HG02763 (cell line): ENCODE data around the gene RECK.
"Not testable (repeated sequence)": the region's sequence is repeated elsewhere in the genome, so short reads cannot be mapped to it uniquely, and the experiment has no call there.

Experiments
- ATAC-seq: cut with Tn5 transposase; IDR thresholded peaks from one replicate; pipeline ENCODE4 v1.9.1; 2021; ENCODE audit warnings: mild to moderate bottlenecking, moderate library complexity; ENCODE audit not compliant: unreplicated experiment

RECK gene

DNA sequence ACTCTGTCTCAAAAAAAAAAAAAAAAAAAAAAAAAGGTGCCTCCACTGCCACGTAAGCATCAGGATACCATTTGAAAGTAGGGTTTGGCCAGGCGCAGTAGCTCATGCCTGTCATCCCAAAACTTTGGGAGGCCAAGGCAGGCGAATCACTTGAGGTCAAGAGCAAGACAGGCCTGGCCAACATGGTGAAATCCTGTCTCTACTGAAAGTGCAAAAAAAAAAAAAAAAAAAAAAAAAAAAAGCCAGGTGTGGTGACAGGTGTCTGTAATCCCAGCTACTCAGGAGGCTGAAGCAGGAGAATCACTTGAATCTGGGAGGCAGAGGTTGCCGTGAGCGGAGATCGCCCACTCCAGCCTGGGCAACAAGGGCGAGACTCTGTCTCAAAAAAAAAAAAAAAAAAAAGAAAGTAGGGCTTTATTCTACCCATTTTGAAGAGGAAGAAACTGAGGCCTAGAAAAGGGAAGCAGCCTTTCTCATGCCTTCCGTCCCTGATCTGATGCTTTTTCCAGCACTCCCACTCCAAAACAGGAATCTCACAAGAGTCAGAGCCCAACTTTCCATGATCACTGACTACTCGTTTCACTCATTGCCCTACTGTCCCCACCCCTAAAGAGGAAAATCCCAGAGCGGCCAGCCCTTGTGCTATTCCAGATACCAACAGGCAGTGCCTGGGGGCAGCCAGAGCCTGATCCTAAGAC, 116.2 kb downstream of the RECK start:
- ATAC-seq = no peak

DNA sequence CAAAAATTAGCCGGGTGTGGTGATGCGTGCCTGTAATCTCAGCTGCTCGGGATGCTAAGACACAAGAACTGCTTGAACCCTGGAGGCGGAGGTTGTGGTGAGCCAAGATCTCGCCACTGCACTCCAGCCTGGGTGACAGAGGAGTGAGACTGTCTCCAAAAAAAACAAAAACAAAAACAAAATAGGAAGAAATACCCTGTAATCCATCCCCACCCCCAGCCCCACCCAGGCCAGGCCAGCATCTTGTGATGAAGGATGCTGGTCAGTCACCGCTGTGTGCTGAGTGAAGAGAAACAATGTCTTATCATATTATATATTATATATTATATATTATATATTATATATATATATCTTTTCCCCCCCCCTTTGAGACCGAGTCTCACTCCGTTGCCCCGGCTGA, 117.0 kb downstream of the RECK start:
- ATAC-seq = no peak

DNA sequence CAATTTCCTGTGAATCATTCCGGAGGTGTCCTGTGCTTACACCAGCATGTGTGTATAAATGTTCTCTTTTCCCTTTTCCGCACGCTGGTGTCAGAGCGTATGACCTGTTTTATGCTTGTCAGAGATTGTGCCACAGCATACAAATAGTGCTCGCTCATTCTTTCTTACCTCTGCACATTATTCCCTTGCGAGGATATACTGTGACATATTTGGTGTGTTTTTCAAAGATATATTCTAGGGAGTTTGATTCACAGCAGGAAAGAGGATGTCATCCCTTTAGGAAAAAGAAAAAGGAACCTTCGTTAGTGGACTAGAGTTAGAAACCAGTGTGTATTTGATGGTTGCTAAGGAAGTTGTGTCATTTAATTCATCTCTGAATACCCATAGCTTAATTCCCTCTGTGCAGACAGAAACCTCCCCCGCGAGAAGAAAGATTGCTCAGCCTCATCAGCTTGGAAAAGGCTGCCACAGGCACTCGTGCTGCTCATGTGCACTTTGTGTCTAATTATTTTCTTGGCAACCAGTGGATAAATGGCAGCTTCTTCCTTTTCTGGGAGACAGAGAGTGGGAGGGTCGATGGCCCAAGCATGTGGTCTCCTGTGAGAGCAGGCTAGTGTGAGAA, 117.7 kb downstream of the RECK start:
- no peak for ATAC-seq

DNA sequence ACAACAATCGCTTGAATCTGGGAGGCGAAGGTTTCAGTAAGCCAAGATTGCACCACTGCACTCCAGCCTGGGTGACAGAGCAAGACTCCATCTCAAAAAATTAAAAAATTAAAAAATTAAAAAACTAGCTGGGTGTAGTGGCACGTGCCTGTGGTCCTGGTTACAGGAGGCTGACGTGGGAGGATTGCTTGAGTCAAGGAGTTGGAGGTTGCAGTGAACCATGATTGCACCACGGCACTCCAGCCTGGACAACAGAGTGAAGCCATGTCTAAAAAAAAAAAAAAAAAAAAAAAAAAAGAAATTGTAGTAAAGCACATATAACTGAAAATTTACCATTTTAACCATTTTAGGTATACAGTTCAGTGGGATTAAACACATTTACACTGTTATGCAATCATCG, 119.4 kb downstream of the RECK start:
- no peak for ATAC-seq

DNA sequence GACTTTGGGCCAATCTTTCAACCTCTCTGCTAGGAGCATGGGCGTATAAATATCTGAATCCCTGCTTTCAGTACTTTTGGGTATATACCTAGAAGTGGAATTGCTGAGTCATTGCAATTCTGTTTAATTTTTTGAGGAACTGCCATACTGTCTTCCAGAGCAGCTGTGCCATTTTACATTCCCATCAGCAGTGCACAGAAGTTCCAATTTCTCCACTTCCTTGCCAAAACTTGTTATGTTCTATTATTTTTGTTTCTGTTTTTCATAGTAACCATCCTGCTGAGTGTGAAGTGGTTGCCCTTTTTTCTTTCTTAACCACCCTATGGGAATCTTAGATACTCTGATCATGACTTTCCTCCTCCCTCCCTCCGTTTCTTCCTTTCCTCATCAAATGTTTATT, 121.4 kb downstream of the RECK start:
- ATAC-seq = no peak

DNA sequence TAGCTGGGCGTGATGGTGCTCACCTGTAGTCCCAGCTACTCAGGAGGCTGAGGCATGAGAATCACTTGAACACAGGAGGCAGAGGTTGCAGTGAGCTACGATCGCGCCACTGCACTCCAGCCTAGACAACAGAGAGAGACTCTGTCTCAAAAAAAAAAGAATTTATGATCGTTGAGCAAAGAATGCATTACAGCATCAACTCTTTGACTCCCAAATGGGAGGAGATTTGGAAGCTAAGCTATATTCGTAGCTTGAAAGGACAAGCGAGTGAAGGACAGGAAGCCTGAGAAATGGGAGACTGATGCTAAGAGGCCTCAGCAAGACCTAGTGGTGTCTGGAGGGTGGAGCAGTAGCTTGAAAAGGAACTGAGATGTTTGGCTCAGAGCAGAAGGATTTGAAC, 122.2 kb downstream of the RECK start:
- ATAC-seq = no peak

GRCh38 chr9:36159509-36159908, 122.8 kb downstream of the RECK start:
- not testable (repeated sequence) for ATAC-seq

GRCh38 chr9:36160126-36160525, 123.4 kb downstream of the RECK start:
- not testable (repeated sequence) for ATAC-seq

- no peak for ATAC-seq
These were observed 124.5 kb downstream of the RECK start for GRCh38 chr9:36161187-36161586.

DNA sequence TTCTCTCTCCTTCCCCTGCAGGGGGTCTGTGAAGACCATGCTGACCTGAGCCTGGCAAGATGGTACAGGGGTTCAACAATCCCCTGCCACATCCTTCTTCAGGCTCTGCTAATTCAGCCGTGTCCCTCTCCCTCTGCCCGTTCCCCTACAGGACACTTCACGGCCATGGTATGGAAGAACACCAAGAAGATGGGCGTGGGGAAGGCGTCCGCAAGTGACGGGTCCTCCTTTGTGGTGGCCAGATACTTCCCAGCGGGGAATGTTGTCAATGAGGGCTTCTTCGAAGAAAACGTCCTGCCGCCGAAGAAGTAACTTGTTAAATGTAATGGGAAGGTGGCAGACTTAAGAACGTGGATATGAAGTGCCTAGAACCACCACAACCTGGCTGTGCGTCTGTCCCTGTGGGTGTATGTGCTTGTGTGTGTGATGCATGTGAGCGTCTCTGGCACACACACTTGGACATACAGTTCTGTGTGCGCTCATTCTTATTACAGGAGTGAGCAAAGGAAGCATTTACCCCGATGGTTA, 125.6 kb downstream of the RECK start:
- no peak for ATAC-seq

DNA sequence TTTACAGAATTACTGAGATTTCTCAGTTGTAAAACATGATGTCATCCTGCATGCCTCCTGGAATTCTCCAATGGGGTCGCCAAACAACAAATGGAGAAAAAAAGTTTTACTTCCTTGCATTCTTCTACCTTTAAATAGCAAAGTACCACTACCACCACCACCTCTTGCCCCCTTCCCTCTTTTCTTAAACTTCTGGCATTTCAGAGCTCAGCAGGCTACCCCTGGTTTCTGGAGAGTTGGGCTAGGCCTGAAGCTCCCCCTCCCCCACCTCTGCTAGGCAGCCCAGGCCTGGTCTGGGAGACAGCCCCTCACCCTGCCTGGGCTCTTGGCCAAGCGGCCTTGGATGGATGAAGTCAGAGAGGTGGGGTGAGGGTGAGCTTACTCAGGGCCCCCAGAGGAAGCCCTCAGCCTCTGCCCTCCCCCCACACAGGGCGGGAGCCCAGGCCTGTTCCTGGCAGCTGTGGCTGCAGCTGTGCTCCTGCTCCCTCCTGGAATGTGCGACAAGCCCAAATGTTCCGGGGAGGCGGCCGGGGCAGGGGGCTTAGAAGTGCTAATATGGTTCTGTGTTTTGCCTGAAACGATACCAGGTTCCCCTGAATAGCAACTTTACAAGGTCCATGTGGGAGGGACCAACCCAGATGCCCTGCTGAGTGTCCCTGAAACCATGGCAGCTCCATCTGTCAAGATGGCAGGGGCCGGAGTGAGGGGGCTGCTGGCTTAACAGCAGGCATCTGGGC, 126.5 kb downstream of the RECK start:
- ATAC-seq = no peak

DNA sequence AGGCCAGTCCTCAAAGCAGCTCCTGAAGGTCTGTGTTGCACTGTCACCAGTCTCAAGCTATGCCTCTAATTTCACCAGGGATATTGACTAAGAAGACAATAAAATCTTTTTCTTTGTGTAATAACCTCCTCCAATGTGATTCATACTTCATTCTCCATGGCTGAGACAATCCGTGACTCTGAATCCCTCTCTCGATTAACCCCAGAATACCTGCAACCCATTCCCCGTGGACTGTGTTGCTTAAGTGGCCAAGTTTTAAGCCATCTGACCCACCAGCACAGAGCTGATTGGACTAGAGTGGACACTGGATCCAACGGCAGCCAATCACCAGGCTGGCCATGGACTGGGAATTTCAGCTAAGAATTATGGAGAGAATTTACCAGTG, 127.1 kb downstream of the RECK start:
- ATAC-seq = no peak

DNA sequence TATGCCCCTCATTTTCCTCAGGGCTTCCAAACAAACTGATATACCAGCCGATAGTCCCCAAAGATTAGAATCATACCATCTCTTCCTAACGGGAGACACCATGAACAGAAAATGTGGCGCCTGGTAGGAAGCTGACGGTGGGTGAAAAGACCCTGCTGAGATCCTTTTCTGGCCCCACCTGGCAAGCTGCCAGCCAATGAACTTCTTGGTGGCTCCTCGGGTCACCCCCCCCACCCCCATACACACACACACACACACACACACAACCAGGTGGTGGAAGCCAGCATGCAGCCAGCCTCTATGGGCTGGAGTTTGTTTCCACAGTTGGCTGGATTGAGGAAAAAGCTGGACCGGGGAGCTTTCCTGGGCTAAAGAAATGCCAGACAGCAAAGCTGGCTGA, 127.7 kb downstream of the RECK start:
- no peak for ATAC-seq

DNA sequence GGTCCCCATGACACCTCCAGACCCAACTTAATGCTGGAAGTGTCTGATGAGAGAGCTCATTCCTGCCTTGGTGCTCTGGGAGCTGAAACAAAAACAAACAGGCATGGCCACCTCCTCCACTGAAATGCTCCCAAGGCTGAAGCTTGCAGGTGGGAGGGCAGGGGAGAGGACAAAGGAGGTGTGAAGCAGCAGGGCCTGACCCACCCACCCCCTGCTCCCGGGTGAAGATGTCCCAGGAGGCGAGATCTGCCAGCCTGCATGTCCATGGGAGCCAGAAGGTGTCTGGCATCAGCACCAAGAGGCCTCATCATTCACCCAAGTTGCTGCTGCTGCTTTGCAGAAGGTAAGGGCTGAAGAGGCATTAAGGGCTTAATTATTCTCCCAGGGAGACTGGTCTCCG, 128.3 kb downstream of the RECK start:
- ATAC-seq = no peak

GRCh38 chr9:36165826-36166167, 129.1 kb downstream of the RECK start:
- no peak for ATAC-seq

- ATAC-seq = peak; percentile 88
These were observed 129.6 kb downstream of the RECK start for GRCh38 chr9:36166168-36166927.

GRCh38 chr9:36169166-36169565, 132.5 kb downstream of the RECK start, which contains the start of gene CCIN:
CCIN (plus strand) TSS chr9:36169388; CDS start chr9:36169503, 115 bp downstream.
- no peak for ATAC-seq

GRCh38 chr9:36169708-36170107, 133.0 kb downstream of the RECK start:
- ATAC-seq = no peak

DNA sequence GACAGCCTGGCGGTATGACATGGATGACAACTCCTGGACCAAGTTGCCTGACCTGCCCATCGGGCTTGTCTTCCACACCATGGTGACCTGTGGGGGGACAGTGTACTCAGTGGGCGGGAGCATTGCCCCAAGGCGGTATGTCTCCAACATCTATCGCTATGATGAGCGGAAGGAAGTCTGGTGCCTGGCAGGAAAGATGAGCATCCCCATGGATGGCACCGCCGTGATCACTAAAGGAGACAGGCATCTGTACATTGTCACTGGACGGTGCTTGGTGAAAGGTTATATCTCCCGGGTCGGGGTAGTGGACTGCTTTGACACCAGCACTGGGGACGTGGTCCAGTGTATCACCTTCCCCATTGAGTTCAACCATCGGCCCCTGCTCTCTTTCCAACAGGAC, 133.8 kb downstream of the RECK start:
- ATAC-seq = no peak

DNA sequence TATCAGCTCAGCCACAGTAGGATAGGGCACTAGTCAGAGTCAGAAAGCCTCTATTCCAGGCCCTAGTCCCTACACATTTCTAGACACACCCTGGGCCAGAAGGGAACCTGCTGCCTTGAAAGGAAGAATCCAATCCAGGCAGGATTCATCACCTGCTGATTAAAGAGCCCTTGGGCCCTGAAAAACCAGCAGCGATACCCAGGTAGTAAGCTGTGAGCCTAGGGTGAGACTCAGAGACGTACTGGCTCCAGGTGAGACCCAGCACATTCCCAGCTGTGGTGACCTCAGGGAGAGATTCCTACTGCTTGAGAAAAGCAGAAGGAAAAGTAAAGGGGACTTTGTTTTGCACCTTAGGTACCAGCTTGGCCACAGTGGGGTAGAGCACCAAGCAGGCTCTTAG, 137.1 kb downstream of the RECK start:
- ATAC-seq = no peak
